Endothelial cell of umbilical vein (primary cell): ENCODE data around the gene TTYH2.

Experiments used
- EZH2 ChIP-seq: IDR thresholded peaks from 2 replicates; pipeline ENCODE4 v1.6.1; 2012; ENCODE audit warnings: borderline replicate concordance, low read depth, mild to moderate bottlenecking, moderate library complexity, low read length, inconsistent platforms; ENCODE audit not compliant: severe bottlenecking
- FOS ChIP-seq: IDR thresholded peaks from 2 replicates; pipeline ENCODE4 v1.6.1; 2011; ENCODE audit warnings: mild to moderate bottlenecking, low read length, moderate library complexity, borderline replicate concordance; ENCODE audit not compliant: insufficient read depth
- JUN ChIP-seq: IDR thresholded peaks from 2 replicates; pipeline ENCODE4 v1.6.1; 2011; ENCODE audit warnings: borderline replicate concordance, low read depth; ENCODE audit not compliant: insufficient read length, insufficient read depth
- MYC ChIP-seq: IDR thresholded peaks from one replicate; pipeline ENCODE4 v1.6.1; 2011; ENCODE audit warnings: mild to moderate bottlenecking, low read depth, low read length
- POLR2A ChIP-seq: IDR thresholded peaks from 2 replicates; pipeline ENCODE4 v1.6.1; 2012; ENCODE audit warnings: low read depth, mild to moderate bottlenecking, control low read depth, low read length
- POLR2AphosphoS5 ChIP-seq: IDR thresholded peaks from 2 replicates; pipeline ENCODE4 v1.6.1; 2012; ENCODE audit warnings: low read depth, mild to moderate bottlenecking, control low read depth, low read length, moderate library complexity; ENCODE audit not compliant: insufficient read depth
- TF ChIP-seq, protein P1 (sequence below), 2 donors: IDR thresholded peaks; 1 replicate in 1 of 2; 2 replicates in 1 of 2; pipeline ENCODE4 v1.5.1; 2011; ENCODE audit warnings: low read length in 2 of 2, mild to moderate bottlenecking in 2 of 2, moderate library complexity in 2 of 2, control low read depth in 1 of 2, inconsistent platforms in 1 of 2, low read depth in 1 of 2; ENCODE audit not compliant: insufficient read depth in 1 of 2; ENCODE audit errors: extremely low read depth in 1 of 2
- TF ChIP-seq, protein P2 (sequence below): IDR thresholded peaks from 2 replicates; pipeline ENCODE4 v1.6.1; 2011; ENCODE audit not compliant: insufficient read depth, insufficient read length

DNA sequence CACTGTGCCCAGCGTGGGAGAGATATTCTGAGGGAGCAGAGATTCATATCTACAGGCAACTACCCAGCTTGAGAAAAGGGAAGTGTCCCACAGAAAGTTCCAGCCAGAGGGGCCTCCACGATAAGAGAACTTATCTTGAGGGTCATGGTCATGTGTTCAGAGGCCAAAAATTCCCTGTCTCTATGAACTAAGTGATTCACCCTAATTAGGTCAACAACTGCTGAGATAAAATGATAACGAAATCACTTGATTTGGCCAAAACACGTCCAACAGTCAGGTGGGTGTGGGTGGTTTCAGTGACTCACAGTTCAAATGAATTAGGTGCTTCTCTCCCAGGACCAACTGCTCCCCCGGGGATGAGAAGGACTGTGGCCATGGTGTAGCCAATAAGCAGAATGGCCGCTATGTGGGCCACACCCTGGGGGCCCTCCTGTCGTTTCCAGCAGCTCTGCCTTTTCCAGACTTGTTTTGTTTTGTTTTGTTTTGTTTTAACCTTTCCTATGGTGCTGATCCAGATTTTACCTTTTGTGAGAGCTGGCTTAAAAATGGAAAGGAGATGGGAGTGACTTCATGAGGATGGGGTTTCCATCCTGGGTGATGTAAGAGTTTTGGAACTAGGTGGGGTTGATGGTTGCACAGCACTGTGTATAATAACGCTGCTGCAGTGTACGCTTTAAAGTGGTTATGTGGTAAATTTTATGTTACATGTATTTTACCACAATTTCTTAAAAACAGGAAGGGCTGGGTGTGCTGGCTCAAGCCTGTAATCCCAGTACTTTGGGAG is 69.4 kb downstream of the TTYH2 start:
- TF ChIP-seq, protein P1, sequence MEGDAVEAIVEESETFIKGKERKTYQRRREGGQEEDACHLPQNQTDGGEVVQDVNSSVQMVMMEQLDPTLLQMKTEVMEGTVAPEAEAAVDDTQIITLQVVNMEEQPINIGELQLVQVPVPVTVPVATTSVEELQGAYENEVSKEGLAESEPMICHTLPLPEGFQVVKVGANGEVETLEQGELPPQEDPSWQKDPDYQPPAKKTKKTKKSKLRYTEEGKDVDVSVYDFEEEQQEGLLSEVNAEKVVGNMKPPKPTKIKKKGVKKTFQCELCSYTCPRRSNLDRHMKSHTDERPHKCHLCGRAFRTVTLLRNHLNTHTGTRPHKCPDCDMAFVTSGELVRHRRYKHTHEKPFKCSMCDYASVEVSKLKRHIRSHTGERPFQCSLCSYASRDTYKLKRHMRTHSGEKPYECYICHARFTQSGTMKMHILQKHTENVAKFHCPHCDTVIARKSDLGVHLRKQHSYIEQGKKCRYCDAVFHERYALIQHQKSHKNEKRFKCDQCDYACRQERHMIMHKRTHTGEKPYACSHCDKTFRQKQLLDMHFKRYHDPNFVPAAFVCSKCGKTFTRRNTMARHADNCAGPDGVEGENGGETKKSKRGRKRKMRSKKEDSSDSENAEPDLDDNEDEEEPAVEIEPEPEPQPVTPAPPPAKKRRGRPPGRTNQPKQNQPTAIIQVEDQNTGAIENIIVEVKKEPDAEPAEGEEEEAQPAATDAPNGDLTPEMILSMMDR (IDR thresholded peaks at IDR 0.05; ENCODE audit: extremely low read depth in 1 of 2, insufficient read depth in 1 of 2, low read depth in 1 of 2, low read length in 2 of 2), result no peak
- TF ChIP-seq EZH2 (no peak), JUN (no peak), POLR2AphosphoS5 (no peak), FOS (no peak), POLR2A (no peak), MYC (no peak)
- TF ChIP-seq, protein P2, sequence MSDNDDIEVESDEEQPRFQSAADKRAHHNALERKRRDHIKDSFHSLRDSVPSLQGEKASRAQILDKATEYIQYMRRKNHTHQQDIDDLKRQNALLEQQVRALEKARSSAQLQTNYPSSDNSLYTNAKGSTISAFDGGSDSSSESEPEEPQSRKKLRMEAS, result no peak
